K562 (cell line): ENCODE measurements around the gene REEP3. TPM values are rescaled to one million over a fixed set of nuclear protein-coding genes. Genes with fewer than 3 reads are reported as not detected.

Source experiments
- CSDE1 ChIP-seq, 2 experiments: fragments of 450-650 bp; IDR thresholded peaks; 2 replicates each; pipeline ENCODE4 v1.6.1; 2016; ENCODE audit warnings: mild to moderate bottlenecking in 1 of 2
- EGR1 ChIP-seq: fragments of 450-650 bp; conservative IDR thresholded peaks from 2 replicates; pipeline ENCODE4 v1.6.1; 2017; ENCODE audit warnings: mild to moderate bottlenecking
- ELF2 ChIP-seq: fragments of 250-450 bp; sonication (Bioruptor Pico); IDR thresholded peaks from 2 replicates; pipeline ENCODE4 v1.5.0; 2021; ENCODE audit warnings: mild to moderate bottlenecking
- EP300 ChIP-seq: IDR thresholded peaks from 2 replicates; pipeline ENCODE4 v1.6.1; 2012; ENCODE audit warnings: low read length, improper control_type of control experiment
- FOS ChIP-seq: IDR thresholded peaks from 3 replicates; pipeline ENCODE4 v1.6.1; 2011; ENCODE audit not compliant: insufficient read length; ENCODE audit errors: extremely low read depth
- FOXJ2 ChIP-seq: fragments of 200-800 bp; sonication (Bioruptor generic); IDR thresholded peaks from 2 replicates; pipeline ENCODE4 v1.6.1; 2016; ENCODE audit warnings: missing genetic modification characterization, missing compliant biosample characterization
- FOXM1 ChIP-seq, 2 experiments: fragments of 450-650 bp in 1 of 2; sonication (generic) in 1 of 2; formaldehyde crosslinking in 1 of 2; IDR thresholded peaks; 2 replicates each; pipeline versions ENCODE4 v1.6.1 to v1.9.0; 2017 to 2022; ENCODE audit warnings: low read depth in 2 of 2, mild to moderate bottlenecking in 2 of 2, missing genetic modification reagents in 1 of 2, moderate library complexity in 1 of 2
- FUS ChIP-seq: fragments of 200-400 bp; formaldehyde crosslinking; optimal IDR thresholded peaks from 2 replicates; pipeline ENCODE3; 2017; ENCODE audit warnings: low read depth, low read length
- GABPB2 ChIP-seq: fragments of 250-450 bp; sonication (Bioruptor Pico); conservative IDR thresholded peaks from 2 replicates; pipeline ENCODE4 v1.5.1; 2021; ENCODE audit warnings: mild to moderate bottlenecking
- GATAD2B ChIP-seq: fragments of 450-650 bp; IDR thresholded peaks from 2 replicates; pipeline ENCODE4 v1.6.1; 2017; ENCODE audit warnings: mild to moderate bottlenecking, borderline replicate concordance
- HDAC6 ChIP-seq: IDR thresholded peaks from 2 replicates; pipeline ENCODE4 v1.6.1; 2012; ENCODE audit warnings: low read depth, mild to moderate bottlenecking, control low read depth, inconsistent platforms, low read length, moderate library complexity
- PHB2 ChIP-seq: fragments of 450-650 bp; IDR thresholded peaks from 2 replicates; pipeline ENCODE4 v1.6.1; 2017; ENCODE audit warnings: low read depth
- RBFOX2 ChIP-seq: fragments of 200-400 bp; formaldehyde crosslinking; IDR thresholded peaks from 2 replicates; pipeline ENCODE4 v1.6.1; 2017; ENCODE audit warnings: low read depth, mild to moderate bottlenecking, low read length, moderate library complexity
- RUNX1 ChIP-seq: sonication (generic); IDR thresholded peaks from 2 replicates; pipeline ENCODE4 v1.6.1; 2016; ENCODE audit warnings: antibody characterized with exemption, low read depth
- SETDB1 ChIP-seq: IDR thresholded peaks from one replicate; pipeline ENCODE4 v1.6.1; 2012; ENCODE audit warnings: low read length, control low read depth, inconsistent platforms
- SNRNP70 ChIP-seq: fragments of 200-400 bp; formaldehyde crosslinking; optimal IDR thresholded peaks from 2 replicates; pipeline ENCODE3; 2017; ENCODE audit warnings: low read depth, low read length
- STAT5A ChIP-seq: IDR thresholded peaks from 2 replicates; pipeline ENCODE4 v1.6.1; 2012; ENCODE audit warnings: low read length, inconsistent platforms, borderline replicate concordance
- TOE1 ChIP-seq, 2 experiments: fragments of 450-650 bp in 1 of 2; sonication (generic) in 1 of 2; formaldehyde crosslinking in 1 of 2; IDR thresholded peaks; 2 replicates each; pipeline versions ENCODE4 v1.7.1 to v1.8.0; 2016 to 2022; ENCODE audit warnings: borderline replicate concordance in 2 of 2, mild to moderate bottlenecking in 2 of 2, antibody characterized with exemption in 1 of 2, inconsistent platforms in 1 of 2, low read depth in 1 of 2, missing genetic modification reagents in 1 of 2, moderate library complexity in 1 of 2
- ZNF224 ChIP-seq: sonication (generic); formaldehyde crosslinking; IDR thresholded peaks from 2 replicates; pipeline ENCODE4 v1.8.0; 2022; ENCODE audit warnings: mild to moderate bottlenecking, missing genetic modification reagents
- ZNF695 ChIP-seq: fragments of 450-650 bp; formaldehyde crosslinking; IDR thresholded peaks from 2 replicates; pipeline ENCODE4 v1.4.0; 2020; ENCODE audit warnings: mild to moderate bottlenecking, moderate library complexity
- ZNF717 ChIP-seq: fragments of 250-450 bp; sonication (Bioruptor Pico); IDR thresholded peaks from 2 replicates; pipeline ENCODE4 v1.5.0; 2021
- polyA plus RNA-seq, 8 experiments: library from polyadenylated mRNA; depleted of rRNA in 4 of 8; stranded (reverse) in 5 of 8; unstranded in 3 of 8; fragments of >200 nt; fragmentation: Nextera tagmentation in 2 of 8; fragmentation: Illumina TruSeq in 1 of 8; extraction: Ambion mirVana in 2 of 8; extraction: Trizol in 1 of 8; gene quantifications; 2 replicates each; pipeline versions ENCODE4 v1.2.1 to v1.2.3, GENCODE V29; 2011 to 2014; ENCODE audit warnings: inconsistent platforms in 1 of 8, missing spikeins in 1 of 8
- total RNA-seq, 7 experiments: library from RNA; depleted of rRNA in 6 of 7; stranded (reverse); fragments of >200 nt in 6 of 7; fragmentation: Illumina TruSeq in 2 of 7; extraction: Trizol in 2 of 7; gene quantifications; 2 replicates each; pipeline versions ENCODE4 v1.2.1 to v1.2.3, GENCODE V29; 2011 to 2021; ENCODE audit warnings: low replicate concordance in 1 of 7
- TF ChIP-seq, protein P1 (sequence below): fragments of 250-450 bp; sonication (Bioruptor Pico); IDR thresholded peaks from 2 replicates; pipeline ENCODE4 v1.8.0; 2022; ENCODE audit warnings: inconsistent platforms, mild to moderate bottlenecking, moderate library complexity, borderline replicate concordance
- TF ChIP-seq, protein P2 (sequence below), 2 experiments: fragments of 250-450 bp in 1 of 2; fragments of 450-650 bp in 1 of 2; sonication (Bioruptor Pico) in 1 of 2; IDR thresholded peaks; 2 replicates each; pipeline versions ENCODE4 v1.6.1 to v1.8.0; 2016 to 2021; ENCODE audit warnings: mild to moderate bottlenecking in 2 of 2, moderate library complexity in 2 of 2, missing compliant biosample characterization in 1 of 2, missing genetic modification characterization in 1 of 2
- TF ChIP-seq, protein P3 (sequence below): fragments of 250-450 bp; sonication (Bioruptor Pico); IDR thresholded peaks from 2 replicates; pipeline ENCODE4 v1.8.0; 2022; ENCODE audit warnings: moderate library complexity, mild to moderate bottlenecking, inconsistent platforms
- TF ChIP-seq, protein P4 (sequence below): fragments of 250-450 bp; sonication (Bioruptor Pico); IDR thresholded peaks from 2 replicates; pipeline ENCODE4 v1.9.0; 2021; ENCODE audit warnings: mild to moderate bottlenecking

REEP3 gene
- total and polyA plus RNA-seq, 9 of the 15 experiments (the other 6 are each of a cell fraction or from before 2014, with no cell fraction given): 3.4 to 13.4 (median 9.2) TPM

DNA sequence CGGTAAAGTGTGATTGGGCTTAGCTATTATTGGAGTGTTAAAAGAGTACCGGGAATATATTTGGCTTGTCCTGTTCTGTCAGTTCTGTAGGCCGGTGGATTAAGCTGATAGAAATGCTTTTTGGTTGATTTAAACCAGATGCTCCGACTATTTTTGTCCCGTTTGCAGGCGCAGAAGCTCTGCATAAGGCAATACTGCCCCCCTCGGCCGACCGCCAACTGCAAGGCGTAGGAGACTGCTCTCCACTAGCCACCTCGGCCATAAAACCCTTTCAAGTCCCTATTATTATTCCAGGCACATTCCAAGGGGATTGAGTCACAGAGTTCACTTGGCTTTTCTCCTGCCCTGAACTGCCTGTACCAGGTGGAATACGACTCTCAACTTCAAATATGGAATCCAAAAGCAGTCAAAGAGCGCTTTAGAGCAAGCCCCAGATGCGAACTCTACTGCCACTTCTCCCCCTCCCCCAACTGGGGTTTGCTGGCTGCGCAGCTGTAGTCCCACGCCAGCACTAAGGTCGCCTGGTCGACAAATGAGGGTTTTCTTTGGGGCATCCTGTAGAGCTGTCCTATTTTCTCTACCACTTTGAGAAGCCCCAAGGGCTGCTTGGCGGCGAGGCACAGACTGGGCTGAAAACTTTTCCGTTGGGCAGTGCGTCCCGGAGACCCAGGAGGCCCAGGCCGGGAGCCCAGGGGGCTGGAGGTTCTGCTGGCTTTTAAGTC, 108.3 kb downstream of the REEP3 start (continued):
- TF ChIP-seq SETDB1: no peak
- TF ChIP-seq RUNX1: no peak
- TF ChIP-seq CSDE1 (IDR thresholded peaks at IDR 0.05): peak in 1 of 2 experiments; percentile 17; a peak in 1 of 4 replicates
- no peak for TF ChIP-seq ZNF717 (CRISPR knock-in tag)
- TF ChIP-seq STAT5A: no peak
- no peak for TF ChIP-seq PHB2
- TF ChIP-seq, protein P1, sequence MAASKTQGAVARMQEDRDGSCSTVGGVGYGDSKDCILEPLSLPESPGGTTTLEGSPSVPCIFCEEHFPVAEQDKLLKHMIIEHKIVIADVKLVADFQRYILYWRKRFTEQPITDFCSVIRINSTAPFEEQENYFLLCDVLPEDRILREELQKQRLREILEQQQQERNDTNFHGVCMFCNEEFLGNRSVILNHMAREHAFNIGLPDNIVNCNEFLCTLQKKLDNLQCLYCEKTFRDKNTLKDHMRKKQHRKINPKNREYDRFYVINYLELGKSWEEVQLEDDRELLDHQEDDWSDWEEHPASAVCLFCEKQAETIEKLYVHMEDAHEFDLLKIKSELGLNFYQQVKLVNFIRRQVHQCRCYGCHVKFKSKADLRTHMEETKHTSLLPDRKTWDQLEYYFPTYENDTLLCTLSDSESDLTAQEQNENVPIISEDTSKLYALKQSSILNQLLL (CRISPR knock-in tag): no peak
- no peak for TF ChIP-seq GABPB2 (CRISPR knock-in tag)
- TF ChIP-seq FOXM1 (IDR thresholded peaks at IDR 0.05; ENCODE audit: low read depth): no peak
- 0 out of 2 replicates have a peak, but pooled peaks have one; percentile 73 for TF ChIP-seq FOXM1 (CRISPR knock-in tag; IDR thresholded peaks at IDR 0.05; ENCODE audit: low read depth)
- no peak for TF ChIP-seq SNRNP70
- no peak for TF ChIP-seq ZNF224 (CRISPR knock-in tag)
- TF ChIP-seq, protein P2, sequence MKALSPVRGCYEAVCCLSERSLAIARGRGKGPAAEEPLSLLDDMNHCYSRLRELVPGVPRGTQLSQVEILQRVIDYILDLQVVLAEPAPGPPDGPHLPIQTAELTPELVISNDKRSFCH (CRISPR knock-in tag; IDR thresholded peaks at IDR 0.05): no peak
- TF ChIP-seq, protein P2 (tag; IDR thresholded peaks at IDR 0.05): no peak
- no peak for TF ChIP-seq EGR1
- TF ChIP-seq, protein P3, sequence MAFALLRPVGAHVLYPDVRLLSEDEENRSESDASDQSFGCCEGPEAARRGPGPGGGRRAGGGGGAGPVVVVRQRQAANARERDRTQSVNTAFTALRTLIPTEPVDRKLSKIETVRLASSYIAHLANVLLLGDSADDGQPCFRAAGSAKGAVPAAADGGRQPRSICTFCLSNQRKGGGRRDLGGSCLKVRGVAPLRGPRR (CRISPR knock-in tag): no peak
- TF ChIP-seq, protein P4, sequence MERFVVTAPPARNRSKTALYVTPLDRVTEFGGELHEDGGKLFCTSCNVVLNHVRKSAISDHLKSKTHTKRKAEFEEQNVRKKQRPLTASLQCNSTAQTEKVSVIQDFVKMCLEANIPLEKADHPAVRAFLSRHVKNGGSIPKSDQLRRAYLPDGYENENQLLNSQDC: no peak
- TF ChIP-seq TOE1 (IDR thresholded peaks at IDR 0.05; ENCODE audit: borderline replicate concordance): no peak
- no peak for TF ChIP-seq TOE1 (CRISPR knock-in tag; IDR thresholded peaks at IDR 0.05; ENCODE audit: borderline replicate concordance, low read depth)
- no peak for TF ChIP-seq ELF2 (CRISPR knock-in tag)
- TF ChIP-seq GATAD2B: no peak; the same call in 1 of the 2 replicates
- no peak for TF ChIP-seq ZNF695 (CRISPR knock-in tag)
- TF ChIP-seq EP300: no peak
- no peak for TF ChIP-seq RBFOX2
- TF ChIP-seq FUS: no peak
- TF ChIP-seq FOS: no peak
- TF ChIP-seq FOXJ2: no peak
- TF ChIP-seq HDAC6: no peak
